Measurements from ENCODE around the gene AFF4.

- TF ChIP-seq YY1 (IDR thresholded peaks at IDR 0.05; ENCODE audit: insufficient read depth, insufficient read length) = no peak
- TF ChIP-seq ZNF274 (IDR thresholded peaks at IDR 0.05; ENCODE audit: low read depth, low read length) = no peak
- no peak for TF ChIP-seq SUZ12 (IDR thresholded peaks at IDR 0.05; ENCODE audit: extremely low read depth, insufficient read depth, insufficient read length)
Measured at GRCh38 chr5:132873930-132874271, 89.5 kb downstream of the AFF4 start.

Measured in NT2/D1 (cell line).